Measurements from ENCODE around the gene IQCN.

- TF ChIP-seq CTCF (IDR thresholded peaks at IDR 0.05 in 4 of 5, conservative IDR thresholded peaks at IDR 0.05 in 1 of 5), result no peak
- no peak for TF ChIP-seq POLR2A (IDR thresholded peaks at IDR 0.05)
Observed at GRCh38 chr19:18300930-18301717, 26.9 kb upstream of the IQCN start.

Data from gastrocnemius medialis (tissue), 4 donors.